Glutamatergic neuron (in vitro differentiated cells): Measurements from ENCODE around the gene RAB43. TPM values are rescaled to one million over a fixed set of nuclear protein-coding genes. Genes with fewer than 3 reads are reported as not detected.

ENCODE experiments used
- DNase-seq: peaks from one replicate; pipeline ENCODE4 v3.0.0; 2022
- H3K27ac Mint-ChIP-seq: one replicate; pipeline ENCODE4 v1.8.0; 2020; ENCODE audit warnings: mild to moderate bottlenecking, mixed read lengths, inconsistent platforms; ENCODE audit not compliant: unreplicated experiment
- H3K27me3 Mint-ChIP-seq: one replicate; pipeline ENCODE4 v1.8.0; 2020; ENCODE audit warnings: mild to moderate bottlenecking, moderate library complexity, mixed read lengths, inconsistent platforms; ENCODE audit not compliant: unreplicated experiment
- H3K36me3 Mint-ChIP-seq: one replicate; pipeline ENCODE4 v1.8.0; 2020; ENCODE audit warnings: mild to moderate bottlenecking, mixed read lengths, inconsistent platforms; ENCODE audit not compliant: unreplicated experiment
- H3K4me1 Mint-ChIP-seq: one replicate; pipeline ENCODE4 v1.8.0; 2020; ENCODE audit warnings: mild to moderate bottlenecking, low read depth, mixed read lengths, inconsistent platforms; ENCODE audit not compliant: unreplicated experiment
- H3K4me3 Mint-ChIP-seq: one replicate; pipeline ENCODE4 v1.8.0; 2020; ENCODE audit warnings: mild to moderate bottlenecking, mixed read lengths, inconsistent platforms; ENCODE audit not compliant: unreplicated experiment
- H3K9me3 Mint-ChIP-seq: one replicate; pipeline ENCODE4 v1.8.0; 2020; ENCODE audit warnings: mild to moderate bottlenecking, moderate library complexity, mixed read lengths, inconsistent platforms; ENCODE audit not compliant: unreplicated experiment
- CTCF ChIP-seq: fragments of 200-600 bp; sonication (generic); IDR thresholded peaks from one replicate; pipeline ENCODE4 v1.5.0; 2021; ENCODE audit not compliant: partially characterized antibody, unreplicated experiment
- total RNA-seq: library from RNA; stranded (reverse); fragmentation: NEBNext Ultra II Directional; extraction: Animal tissue kit (Norgen Biotek cat#: 25700); gene quantifications from one replicate; pipeline ENCODE4 v1.2.1, GENCODE V29; 2021; ENCODE audit not compliant: unreplicated experiment

The RAB43 gene
- total RNA-seq, 1 donor from 2014 or later: 2.3 TPM

DNA sequence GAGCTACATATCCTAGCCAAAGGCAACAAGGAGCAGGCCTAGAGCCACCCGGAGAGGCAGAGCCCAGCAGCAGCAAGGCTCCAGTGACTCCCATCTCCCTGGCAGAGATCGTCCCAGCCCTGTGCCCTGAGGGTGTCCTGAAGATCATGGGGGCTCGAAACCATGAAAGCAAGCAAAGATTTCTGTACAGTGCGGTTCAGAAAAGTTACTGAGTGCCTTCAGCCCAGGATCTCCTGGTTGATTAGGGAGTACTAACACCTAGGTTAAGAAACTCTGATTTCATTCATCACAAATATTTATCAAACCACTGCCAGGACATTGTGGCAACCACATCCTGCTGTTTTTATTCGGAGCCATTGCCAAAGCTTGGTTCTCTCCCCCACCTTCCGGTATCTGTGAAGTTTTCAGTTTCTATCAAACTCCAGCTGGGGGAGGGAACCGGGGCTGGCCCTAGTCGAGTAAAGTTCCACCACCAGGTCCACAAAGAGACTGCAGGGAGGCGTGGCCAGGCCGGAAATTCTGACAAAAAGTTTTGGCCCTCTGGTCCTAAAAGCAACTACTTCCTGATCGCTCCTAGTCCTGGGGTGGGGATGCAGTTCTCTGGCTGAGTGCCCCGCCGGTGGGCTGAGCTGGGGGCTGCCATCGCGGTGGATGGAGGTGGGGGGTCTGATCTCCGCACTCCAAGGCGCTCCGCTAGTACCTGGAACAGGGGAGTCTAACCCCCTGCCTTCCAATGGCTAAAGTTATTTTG is 1.2 kb downstream of the RAB43 start:
- peaks cover 3% of the 10 kb centered on the region for H3K27me3 Mint-ChIP-seq
- no peak for TF ChIP-seq CTCF
- no peaks in the 10 kb centered on the region for H3K36me3 Mint-ChIP-seq
- H3K27ac Mint-ChIP-seq: no peak overlapping the region
- DNase-seq: no peak
- H3K9me3 Mint-ChIP-seq: peaks cover 3% of the 10 kb centered on the region
- peaks cover 1% of the 10 kb centered on the region for H3K4me1 Mint-ChIP-seq
- peak overlapping the region; percentile 69 for H3K4me3 Mint-ChIP-seq

- Mint-ChIP-seq H3K4me3 (peak overlapping the region; percentile 69), H3K4me1 (peaks cover 1% of the 10 kb centered on the region), H3K9me3 (peaks cover 3% of the 10 kb centered on the region), H3K27ac (no peak overlapping the region), H3K36me3 (no peaks in the 10 kb centered on the region), H3K27me3 (peaks cover 3% of the 10 kb centered on the region)
- no peak for TF ChIP-seq CTCF
- no peak for DNase-seq
These were observed 2.1 kb downstream of the RAB43 start for GRCh38 chr3:129119365-129120100.

GRCh38 chr3:129118745-129119144 is 2.9 kb downstream of the RAB43 start:
- Mint-ChIP-seq H3K27ac (peak overlapping the region; percentile 28), H3K9me3 (peaks cover 3% of the 10 kb centered on the region), H3K4me3 (no peak overlapping the region), H3K36me3 (no peaks in the 10 kb centered on the region), H3K4me1 (peaks cover 1% of the 10 kb centered on the region), H3K27me3 (peaks cover 3% of the 10 kb centered on the region)
- no peak for DNase-seq
- no peak for TF ChIP-seq CTCF

DNA sequence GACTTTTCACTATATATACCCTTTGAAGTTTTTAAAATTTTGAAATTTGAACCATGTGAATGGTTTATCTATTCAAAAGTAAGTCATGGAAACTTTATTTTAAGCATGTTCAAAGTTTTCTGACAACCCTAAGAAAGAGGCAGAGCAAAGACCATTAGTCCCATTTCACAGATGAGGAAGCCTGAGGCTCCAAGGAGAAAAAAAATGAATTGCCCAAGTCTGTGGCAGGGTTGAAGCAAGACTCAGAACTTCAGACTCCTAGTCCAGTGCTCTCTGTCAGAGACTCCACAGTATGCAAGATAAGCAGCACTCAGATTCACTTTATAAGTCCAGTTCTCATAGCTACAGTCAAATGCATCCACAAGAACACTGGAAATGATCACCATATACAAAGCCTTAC is 4.5 kb downstream of the RAB43 start:
- H3K27ac Mint-ChIP-seq: no peak overlapping the region
- no peak for DNase-seq
- no peaks in the 10 kb centered on the region for H3K36me3 Mint-ChIP-seq
- peaks cover 3% of the 10 kb centered on the region for H3K27me3 Mint-ChIP-seq
- H3K4me1 Mint-ChIP-seq: peaks cover 1% of the 10 kb centered on the region
- peaks cover 3% of the 10 kb centered on the region for H3K9me3 Mint-ChIP-seq
- TF ChIP-seq CTCF: no peak
- H3K4me3 Mint-ChIP-seq: no peak overlapping the region

- H3K36me3 Mint-ChIP-seq: no peaks in the 10 kb centered on the region
- H3K4me3 Mint-ChIP-seq: no peak overlapping the region
- H3K27ac Mint-ChIP-seq: no peak overlapping the region
- peaks cover 3% of the 10 kb centered on the region for H3K9me3 Mint-ChIP-seq
- H3K4me1 Mint-ChIP-seq: peaks cover 1% of the 10 kb centered on the region
- TF ChIP-seq CTCF: no peak
- DNase-seq: no peak
- no peaks in the 10 kb centered on the region for H3K27me3 Mint-ChIP-seq
These were observed 5.1 kb downstream of the RAB43 start for GRCh38 chr3:129116482-129116946.
